Heart left ventricle (tissue), 13 donors: ENCODE results near the gene RNF150.

Experiments
- CTCF ChIP-seq, 12 donors: fragments of 200-600 bp; sonication (generic) in 4 of 12; IDR thresholded peaks; one replicate each; pipeline versions ENCODE4 v1.5.0 to v1.8.0; 2018 to 2022; ENCODE audit warnings: antibody characterized with exemption in 12 of 12, mild to moderate bottlenecking in 5 of 12
- POLR2A ChIP-seq, 2 donors: fragments of 450-650 bp; IDR thresholded peaks; one replicate each; pipeline ENCODE4 v1.6.1; 2017; ENCODE audit warnings: antibody characterized with exemption in 2 of 2, mild to moderate bottlenecking in 2 of 2, moderate library complexity in 2 of 2
- donor health status: ischemic (EF 13 %, LVEDD 7.1; RV severe dilation, severe dysfunction).
- donor health status: DM: no; HTN: yes; CAD: no.
- donor health status: DM: no; HTN: no; CAD: no.
- donor health status: ischemic (EF 25% LVEDD 6.9; RV normal size, moderate dysfunction).
- donor health status: ischemic (EF 25% LVEDD 5.7; RV mildly dilated, moderate dysfunction).
- donor health status: ischemic (EF 35%, LVEDD 5.7; RV mildly dilated, moderate dysfunction).
- donor health status: nonischemic (EF 11% LVEDD 7.7; RV severe dilation, severe dysfunction).
- donor health status: DM: yes; HTN: yes; CAD: no.
- donor health status: PGD.
- donor health status: ischemic (EF 29% LVEDD 5.4; RV normal size, mild dysfunction).
- donor health status: nonischemic (EF 23%, LVEDD 6.1; RV moderate dilation, normal function).

- TF ChIP-seq CTCF (IDR thresholded peaks at IDR 0.05) (no peak), POLR2A (IDR thresholded peaks at IDR 0.05) (no peak)
These were observed 124.1 kb downstream of the RNF150 start for GRCh38 chr4:141009129-141009528.
